ENCODE measurements around the gene PPP1R26.
"Not testable (repeated sequence)": the region's sequence is repeated elsewhere in the genome, so short reads cannot be mapped to it uniquely, and the experiment has no call there.

Gene PPP1R26

DNA sequence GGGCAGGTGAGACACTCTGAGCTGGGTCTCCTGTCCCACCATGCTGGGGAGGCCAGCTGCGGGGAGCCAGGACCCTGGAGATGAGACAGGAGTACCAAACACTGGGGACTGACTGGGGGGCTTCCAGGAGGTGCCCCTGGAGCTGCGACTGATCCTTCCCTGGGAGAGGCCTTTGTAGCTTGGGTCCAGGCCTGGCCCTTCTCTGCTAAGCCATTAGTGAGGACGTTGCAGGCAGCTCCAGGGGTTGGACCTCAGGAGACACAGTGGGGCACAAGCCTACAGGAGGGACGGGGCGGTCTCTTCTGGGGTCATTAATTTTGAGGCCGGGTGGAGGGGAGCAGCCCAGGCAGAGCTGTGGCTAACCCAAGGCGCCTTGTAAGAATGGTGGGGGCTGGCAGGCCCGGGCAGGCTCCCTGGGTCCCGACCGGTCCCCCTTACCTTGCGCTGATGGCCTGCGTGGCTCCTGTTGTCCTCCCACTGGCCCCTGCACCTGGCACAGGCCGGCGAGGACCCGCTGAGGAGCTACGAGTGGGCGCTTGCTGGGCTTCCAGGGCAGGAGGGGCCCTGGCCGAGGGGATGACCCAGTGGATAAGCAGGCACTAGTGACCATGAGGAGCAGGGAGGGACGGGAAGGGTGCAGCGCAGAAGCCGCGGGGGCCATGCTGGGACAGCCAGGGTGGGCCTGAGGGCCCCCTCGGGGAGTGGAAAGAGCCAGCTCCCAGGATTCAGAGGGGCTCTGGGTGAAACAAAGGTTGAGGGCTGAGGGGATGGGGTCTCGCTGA lies 26.0 kb downstream of the PPP1R26 start:
- no peak for DNase-seq

DNA sequence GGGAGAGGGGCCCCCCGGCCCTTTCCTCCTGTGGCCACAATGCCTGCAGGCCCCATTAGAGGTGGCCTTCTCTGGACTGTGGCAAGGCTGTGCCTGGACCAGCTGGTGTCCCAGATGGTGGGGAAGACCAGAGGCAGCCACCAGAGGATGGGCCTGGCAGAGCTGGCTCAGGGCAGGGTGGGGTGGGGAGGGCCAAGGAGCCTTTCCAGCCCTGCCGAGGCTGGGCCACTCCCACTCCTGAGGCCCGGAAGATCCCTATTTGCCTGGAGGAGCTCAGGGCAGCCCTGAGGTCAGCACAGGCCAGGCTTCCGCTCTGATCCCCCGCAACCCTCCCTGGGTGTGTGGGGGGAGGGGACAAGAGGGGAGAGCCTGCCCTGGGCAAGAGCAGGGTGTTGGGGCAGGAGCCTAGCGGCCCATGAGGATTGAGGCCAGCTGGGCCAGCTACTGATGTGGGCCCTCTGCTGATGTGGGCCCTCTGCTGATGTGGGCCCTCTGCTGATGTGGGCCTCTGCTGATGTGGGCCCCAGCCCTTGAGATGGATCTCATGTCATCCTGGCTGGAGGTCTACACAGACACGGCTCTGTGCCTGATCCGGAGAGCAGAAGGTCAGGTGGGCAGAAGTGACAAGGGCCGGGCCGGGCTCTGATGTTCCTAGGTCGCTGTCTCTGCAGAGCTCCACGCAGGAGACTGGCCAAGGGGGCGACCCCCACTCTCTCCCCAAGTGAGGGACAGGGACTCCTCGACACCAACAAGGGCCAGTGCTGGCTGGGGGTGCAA lies 26.9 kb downstream of the PPP1R26 start:
- no peak for DNase-seq

DNA sequence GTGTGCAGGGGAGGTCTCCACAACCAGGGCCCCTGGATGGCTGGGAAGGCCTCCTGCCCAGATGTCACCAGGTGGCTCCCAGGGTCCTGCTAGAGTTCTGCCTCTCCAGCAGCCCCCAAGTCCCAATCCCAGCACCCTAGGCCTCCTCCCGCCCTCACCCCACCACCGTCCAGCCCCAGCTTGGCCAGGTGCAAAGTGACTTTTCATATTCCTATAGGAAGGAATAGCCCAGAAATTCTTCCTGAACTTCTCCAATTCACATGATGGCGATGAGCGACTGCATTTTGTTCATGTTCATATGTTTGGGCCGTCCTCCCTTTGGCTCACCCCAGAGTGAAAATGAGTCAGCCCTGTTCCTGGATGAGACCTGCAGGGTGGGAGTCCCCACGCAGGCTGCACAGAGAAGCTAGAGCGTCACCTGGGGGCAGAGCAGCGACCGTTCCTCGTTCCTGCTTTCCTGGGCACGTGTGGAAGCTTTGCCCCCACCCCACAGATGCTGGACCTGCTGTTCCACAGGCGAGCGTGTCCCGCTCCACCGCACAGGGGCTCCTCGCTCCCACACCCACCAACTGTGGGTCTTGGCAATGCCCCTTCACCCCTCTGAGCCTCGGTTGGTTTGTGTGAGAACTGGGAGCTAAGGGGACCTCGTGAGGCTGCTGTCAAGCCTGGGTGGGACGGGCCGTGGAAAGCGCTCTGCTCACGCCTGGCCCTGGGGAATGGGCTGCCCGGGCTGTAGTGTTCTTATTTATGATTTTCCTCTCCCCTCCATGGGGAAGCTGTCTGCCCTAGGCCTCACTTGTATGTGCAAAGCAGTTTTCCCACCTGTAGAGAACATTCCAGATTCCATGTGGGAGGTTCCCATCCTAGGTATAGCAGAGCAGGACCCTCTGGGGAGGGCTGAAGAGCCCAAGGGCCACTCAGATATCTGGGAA lies 27.8 kb downstream of the PPP1R26 start:
- DNase-seq = no peak

DNA sequence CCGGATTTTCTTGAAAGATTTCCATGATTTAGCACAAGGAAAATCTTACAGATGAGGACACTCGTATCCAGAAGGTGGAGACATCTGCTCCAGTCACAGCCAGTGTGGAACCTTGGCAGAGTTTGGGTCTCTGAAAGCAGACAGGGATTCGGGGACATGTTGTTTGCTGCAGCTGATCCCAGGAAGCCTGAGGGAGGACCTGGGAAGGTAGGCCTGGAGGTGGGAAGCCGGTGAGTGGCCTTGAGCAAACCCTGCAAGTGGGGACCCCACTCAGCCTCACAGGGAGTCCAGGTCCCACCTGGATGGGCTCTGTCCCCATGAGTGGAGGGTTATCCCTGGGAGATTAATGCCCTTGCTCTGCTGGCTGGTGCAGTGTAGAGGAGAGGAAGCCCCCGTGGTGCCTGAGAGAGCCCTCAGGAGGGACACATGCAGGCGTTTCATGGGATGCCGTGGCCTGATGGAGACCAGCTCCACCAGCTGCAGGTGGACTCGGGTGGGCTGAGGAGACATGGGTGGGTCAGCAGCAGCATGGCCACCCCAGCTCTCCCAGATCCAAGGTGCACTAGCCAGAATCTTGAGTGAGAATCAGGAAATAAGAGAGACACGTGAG lies 28.7 kb downstream of the PPP1R26 start:
- no peak for DNase-seq

DNA sequence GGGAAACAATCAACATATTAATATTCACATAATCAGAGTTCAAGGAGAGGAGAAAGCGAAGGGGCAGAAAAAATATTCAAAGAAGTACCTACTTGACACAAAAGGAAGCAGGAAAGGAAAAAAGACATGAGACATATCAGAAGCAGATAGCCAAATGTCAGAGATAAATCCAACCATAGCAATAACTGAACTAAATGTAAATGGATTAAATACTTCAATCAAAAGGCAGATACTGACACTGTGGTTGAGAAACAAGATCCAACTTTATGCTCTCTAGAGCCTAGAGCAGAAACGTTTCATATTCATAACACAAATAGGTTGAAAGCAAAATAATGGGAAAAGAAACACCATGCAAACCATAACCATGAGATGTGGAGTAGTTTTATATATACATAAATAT lies 29.9 kb downstream of the PPP1R26 start:
- DNase-seq = no peak

DNA sequence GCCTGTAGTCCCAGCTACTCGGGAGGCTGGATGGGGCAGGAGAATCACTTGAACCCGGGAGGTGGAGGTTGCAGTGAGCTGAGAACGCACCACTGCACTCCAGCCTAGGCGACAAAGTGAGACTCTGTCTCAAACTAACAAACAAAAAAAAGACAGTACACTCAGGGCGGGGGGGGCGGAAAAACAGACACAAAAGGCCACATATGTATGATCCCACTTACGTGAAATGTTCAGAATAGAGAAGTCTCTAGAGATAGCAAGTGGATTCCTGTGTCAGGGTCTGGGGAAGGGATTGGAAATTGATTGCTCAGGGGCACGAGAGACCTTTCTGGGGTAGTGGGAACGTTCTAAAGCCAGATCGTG lies 32.6 kb downstream of the PPP1R26 start:
- no peak for DNase-seq

DNA sequence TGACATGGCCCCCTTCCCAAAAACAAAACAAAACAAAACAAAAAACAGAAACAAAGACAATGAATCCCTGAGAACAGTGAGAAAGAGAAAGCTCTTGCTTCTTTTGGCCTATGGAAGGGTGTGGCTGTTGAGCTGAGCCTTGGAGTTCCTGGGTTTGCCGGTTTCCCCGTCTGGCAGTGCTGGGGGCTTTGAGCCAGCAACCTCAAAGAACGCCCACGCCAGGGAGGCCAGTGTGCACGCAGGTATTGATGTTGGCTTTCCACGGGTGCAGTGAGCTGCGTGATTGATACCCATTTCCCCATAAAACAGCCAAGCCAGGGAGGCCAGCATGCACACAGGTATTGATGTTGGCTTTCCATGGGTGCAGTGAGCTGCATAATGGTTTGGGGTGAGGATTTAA lies 33.3 kb downstream of the PPP1R26 start:
- no peak for DNase-seq

DNA sequence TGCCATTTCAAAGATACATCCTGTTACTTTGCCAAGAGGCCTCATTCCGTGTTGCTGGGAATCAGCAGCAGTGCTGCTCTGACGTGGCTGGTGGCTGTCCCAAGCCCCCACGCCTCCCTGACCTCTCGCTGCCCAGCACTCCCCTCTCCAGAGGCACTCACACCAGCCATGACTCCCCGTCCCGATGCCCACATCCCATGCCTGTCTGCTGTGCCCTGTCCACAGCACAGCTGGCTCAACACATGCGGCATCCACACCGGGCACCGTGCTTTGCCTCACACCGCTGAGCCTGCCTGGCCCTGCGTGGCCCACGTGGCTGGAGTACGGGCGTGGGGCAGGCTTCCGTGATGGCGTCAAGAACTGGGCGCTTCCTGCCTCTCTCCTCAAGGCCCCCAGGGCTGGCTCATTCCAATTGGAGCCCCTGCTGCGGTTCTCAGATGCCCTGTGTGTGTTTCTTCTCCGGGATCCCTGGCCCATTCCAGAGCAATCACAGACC lies 33.8 kb downstream of the PPP1R26 start:
- no peak for DNase-seq

DNA sequence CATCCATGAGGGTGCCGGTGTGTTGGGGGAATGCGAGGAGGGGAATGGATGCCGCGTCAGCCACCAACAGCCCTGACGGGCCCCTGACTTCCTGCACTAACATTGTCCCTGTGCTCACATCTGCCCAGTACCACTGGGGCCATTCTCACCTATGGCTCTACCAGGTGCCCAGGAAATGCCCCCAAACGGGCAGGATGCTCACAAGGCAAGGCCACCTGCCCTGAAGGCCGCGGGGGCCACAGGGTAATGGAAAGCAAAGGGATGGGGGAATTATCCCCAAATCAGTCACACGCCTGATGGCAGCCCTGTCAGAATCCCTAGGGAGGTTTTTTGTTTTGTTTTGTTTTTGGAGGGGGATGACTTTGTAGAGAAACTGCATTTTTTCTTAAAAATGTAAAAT lies 34.3 kb downstream of the PPP1R26 start:
- DNase-seq = not testable (repeated sequence)

DNA sequence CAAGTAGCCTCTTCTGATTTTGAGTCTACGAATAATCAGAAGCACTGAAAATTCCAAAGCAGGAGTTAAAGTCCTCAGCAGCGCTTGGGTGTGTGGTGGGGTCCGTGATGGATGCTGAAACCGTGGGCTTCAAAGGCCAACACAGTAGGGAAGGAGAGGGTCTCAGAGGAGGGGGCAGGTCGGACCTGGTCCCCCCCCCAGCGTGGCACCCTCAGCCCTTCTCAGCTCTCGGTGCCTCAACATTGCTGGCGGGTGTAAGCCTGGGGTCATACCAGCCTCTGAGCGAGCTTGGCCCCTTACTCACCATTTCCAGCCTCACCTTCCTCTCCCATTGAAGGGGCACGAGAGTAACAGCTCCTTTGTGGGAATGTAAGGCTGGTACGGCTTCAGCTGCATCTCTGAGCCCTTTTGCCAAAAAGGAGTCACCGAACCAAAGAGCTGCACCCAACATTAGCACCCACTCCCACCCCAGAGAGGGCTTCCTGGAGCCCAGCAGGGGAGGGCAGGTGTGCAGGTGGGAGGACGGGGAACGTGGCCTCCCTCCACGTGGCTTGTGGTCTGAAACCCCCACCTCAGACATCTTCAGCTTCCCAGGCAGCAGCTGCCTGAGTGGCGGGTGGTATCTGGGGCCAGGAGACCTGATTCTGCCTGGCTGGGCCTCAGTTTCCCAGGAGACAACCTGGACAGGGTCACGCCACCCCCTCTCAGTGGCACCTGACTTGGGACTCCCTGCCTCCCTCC lies 34.9 kb downstream of the PPP1R26 start:
- DNase-seq = no peak

DNA sequence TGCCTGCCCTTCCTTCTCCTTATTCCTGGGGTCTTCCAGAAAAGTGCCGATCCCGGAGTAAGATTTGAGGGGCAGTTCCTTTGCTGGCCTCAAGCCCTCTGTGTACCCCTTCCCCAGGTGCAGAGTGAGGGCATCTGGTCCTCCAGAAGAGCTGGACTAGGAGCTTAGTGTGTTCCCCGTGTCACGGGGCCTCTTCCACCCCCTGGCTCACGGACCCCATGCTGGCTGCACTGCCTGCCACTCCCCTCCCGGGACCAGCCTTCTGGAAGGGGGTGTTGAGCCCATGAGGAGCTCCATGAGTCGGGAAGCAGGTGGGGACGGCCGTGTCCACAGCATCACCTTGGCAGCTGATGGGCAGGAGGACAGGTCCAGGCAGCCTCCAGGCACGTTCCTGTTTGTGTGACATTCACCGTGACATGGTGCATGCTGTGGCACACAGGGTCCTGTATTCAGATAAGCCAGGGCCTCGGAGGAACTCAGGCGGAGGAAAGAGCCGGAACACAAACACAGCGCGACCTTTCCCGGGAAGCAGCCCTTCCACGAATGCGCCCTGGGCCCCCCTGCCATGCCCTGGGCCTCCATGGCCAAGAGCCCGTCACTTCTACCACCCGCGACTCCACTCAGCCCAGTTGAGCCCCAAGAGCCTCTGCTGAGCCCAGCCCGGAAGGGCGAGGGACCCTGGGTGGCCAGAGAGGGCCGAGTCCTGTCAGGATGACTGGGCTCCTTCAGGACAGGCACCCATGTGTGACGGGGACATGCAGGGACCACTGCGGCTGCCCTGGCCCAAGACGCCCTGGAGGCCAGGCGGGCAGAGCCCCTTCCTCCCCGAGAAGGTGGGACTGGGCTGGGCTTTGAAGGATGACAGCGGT lies 35.7 kb downstream of the PPP1R26 start:
- no peak for DNase-seq

DNA sequence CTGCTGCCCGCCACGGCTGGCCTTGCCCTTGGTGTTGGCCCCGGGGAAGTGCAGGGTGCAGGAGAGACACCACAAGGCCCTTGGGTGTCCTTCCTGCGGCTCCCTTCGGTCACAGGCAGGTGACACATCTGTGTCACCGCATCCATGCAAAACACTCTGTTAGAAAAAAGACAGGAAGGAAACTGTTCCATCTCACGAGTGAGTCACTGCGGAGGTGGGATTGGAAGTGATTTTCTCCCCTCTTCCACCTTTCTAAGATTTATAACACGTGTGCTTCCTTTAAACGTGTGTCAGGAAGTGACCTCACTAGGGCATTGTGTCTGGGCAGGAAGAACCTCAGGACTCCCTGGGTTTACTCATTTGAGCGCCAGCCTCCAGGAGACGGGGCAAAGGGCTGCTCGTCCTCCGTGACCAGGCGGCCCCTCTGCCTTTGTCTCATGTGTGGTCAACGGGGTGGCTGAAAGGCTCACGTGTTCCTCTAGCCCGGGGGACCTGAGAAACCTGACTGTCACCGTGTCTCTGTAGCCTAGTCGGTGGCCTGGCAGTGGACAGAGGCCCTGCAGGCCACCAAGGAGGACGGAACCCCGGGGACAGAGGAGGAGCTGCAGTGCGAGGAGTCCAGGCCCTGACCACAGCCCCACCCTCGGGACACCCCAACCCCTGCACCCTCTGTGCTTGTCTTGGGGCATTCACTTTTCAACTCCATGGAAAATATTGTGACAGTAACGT lies 36.7 kb downstream of the PPP1R26 start:
- no peak for DNase-seq

DNA sequence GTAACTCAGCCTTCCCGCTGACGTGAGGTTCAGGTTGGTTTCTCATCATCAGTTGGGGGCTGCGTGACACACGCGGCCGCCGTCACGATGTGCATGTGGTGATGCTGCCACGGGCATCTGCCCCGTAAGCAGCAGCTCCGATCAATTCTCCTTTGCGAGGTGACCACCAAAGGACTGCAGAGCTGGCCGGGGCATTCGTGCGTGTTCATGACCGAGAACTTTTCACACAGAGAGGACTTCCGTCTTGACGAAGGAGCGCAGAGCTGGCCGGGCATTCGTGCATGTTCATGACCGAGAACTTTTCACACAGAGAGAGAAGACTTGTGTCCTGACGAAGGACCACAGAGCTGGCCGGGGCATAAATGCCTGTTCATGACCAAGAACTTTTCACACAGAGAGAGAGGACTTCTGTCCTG lies 37.8 kb downstream of the PPP1R26 start:
- no peak for DNase-seq

DNA sequence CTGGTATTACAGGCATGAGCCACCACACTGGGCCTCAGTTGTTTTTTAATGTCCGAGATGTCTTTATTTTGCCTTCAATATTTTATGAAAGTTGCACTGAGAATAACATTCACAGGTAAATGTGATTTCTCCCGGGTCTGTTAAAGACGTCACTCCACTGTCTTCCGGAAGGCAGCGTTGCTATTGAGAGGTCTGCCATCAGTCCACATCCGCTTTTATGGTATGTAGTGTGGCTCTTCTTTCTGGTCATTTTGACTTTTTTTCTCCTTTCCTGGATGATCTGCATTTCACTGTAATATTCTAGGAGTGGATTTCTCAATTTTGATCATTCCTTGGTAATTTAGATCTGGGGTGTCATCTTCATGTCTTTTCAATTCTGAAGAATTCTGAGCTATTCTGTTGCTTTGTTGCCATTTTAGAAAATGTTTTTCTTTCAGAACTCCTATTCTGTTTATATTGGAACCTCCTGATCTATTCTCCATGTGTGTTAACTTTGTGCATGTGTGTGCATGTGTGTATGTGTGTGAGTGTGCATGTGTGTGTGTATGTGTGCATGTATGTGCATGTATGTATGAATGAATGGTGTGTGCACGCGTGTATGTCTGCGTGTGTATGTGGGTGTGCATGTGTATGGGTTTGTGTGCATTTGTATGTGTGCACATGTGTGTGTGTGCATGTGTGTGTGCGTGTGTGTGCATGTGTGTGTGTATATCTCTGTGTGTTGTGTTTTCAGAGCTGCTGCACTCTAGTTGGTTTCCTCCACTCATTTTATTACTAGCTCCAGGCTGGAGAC lies 39.8 kb downstream of the PPP1R26 start:
- DNase-seq = no peak

DNA sequence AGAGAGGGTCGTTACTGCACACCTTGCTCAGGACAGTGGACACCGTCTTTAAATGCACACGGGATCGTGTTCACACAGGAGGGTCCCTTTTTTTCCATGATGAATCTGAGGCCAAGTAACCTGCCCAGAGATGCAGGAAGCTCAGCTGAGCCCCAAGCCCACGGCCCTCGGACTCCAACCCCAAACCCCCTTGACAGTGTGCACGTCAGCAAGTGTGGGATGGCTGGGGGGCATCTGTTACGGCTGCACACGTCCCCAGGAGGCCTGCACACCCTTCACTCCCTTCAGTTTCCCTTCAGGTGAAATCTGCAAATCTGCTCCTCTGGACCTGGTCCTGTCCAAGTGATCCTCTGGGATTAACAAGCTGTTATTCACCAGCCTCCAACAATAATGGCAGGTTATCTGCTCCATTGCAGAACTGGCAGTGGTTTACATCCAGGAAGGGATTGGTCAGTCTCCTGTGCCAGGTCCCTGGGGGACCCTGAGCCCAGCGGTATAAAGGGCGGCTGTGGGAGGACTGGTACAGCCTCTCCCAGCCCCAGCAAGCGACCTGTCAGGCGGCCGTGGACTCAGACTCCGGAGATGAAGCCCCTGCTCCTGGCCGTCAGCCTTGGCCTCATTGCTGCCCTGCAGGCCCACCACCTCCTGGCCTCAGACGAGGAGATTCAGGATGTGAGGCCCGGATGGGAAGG lies 41.5 kb downstream of the PPP1R26 start, which contains the start of gene LCN1:
Gene LCN1, plus strand, starts transcription at position 525 of the 692 bp plus-strand sequence. Its CDS starts 58 bp downstream, at position 583.
- DNase-seq = no peak

DNA sequence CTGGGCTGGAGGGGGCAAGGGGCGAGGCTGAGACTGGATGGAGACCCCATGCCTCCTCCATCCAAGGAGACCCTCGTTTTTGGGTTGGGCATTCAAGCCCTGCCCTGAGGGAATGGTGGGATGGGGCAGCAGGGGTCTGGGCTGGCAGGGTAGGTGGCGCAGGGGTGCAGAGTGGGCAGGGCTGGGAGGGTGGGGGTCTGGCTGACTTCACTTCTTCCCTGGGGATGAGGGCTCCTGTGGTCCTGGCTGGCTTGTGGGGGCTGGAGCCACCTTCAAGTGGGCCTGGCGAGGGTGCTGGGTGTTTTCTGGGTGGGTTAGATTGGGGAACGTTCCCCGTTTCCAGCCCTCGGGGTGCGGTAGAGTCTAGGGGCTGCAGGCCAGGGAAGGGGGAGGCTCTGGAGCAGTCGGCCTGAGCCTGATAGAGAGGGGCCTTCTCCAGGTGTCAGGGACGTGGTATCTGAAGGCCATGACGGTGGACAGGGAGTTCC lies 42.1 kb downstream of the PPP1R26 start:
- no peak for DNase-seq

DNA sequence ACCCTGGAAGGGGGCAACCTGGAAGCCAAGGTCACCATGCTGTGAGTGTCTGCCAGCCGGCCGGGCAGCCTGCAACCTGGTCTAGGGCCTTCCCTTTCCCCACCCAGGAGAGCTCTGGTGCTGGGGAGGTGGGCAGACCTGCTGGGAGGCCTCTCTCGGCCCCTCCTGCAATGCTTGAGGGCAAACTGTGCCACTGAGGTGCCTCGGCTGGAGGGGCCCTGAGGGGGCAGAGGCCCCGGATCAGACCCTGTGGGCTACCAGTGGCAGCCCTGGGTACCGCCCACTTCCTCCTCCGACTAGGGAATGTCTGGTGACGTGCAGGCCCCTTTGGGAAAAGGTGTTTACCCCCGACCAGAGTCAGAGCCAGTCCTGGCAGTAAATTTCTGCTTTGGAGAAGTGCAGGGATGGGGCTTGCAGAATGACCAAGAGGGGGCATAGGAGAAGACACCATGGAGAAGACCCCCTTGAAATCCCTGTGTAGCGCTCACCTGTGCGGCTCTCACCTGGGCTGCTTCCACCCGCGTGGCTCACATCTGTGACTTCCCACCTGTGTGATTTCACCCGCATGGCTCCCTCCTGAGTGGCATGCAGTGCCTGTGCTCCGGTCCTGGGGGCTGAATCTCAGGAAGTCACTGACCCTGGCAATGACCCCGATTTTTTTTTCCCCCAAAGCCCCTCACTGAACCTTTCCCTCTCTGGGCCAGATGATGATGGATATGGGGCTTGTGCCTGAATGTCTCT lies 42.7 kb downstream of the PPP1R26 start:
- no peak for DNase-seq

DNA sequence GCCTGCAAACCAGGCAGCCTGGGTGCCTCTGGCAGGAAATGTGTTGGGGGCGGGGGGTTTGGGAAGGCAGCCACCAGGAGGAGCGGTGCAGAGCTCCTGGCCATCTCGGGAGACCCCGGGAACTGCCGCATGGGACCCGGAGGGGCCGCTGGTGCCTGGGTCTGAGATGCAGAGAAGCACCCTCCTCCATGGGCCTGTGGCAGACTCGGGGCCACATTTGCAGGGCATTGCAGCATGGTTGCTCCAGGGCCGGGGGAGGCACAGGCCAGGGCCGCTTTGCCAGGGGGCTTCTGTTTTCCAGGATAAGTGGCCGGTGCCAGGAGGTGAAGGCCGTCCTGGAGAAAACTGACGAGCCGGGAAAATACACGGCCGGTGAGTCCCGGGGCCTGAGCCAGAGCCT lies 43.3 kb downstream of the PPP1R26 start:
- no peak for DNase-seq

Measured in fibroblast of skin of right quadriceps (primary cell).